Loucy (cell line): Measurements from ENCODE around the gene PLAAT3.

Source experiments
- H2AFZ ChIP-seq: fragments of 200-600 bp; sonication (generic); 2 replicates; pipeline ENCODE4 v1.6.0; 2016; ENCODE audit warnings: antibody characterized with exemption, mild to moderate bottlenecking, low read length, moderate library complexity
- H3F3A ChIP-seq: fragments of 200-600 bp; 2 replicates; pipeline ENCODE4 v1.6.0; 2016; ENCODE audit warnings: antibody characterized with exemption, low read depth, mild to moderate bottlenecking
- H3K27me3 ChIP-seq: fragments of 200-600 bp; sonication (generic); 2 replicates; pipeline ENCODE4 v1.6.1; 2014; ENCODE audit warnings: low read length, mild to moderate bottlenecking; ENCODE audit not compliant: insufficient read depth, poor library complexity, severe bottlenecking
- H3K36me3 ChIP-seq: fragments of 200-600 bp; sonication (generic); 2 replicates; pipeline ENCODE4 v1.6.1; 2016; ENCODE audit warnings: low read length; ENCODE audit not compliant: insufficient read depth
- H3K4me1 ChIP-seq: fragments of 200-600 bp; sonication (generic); 2 replicates; pipeline ENCODE4 v1.5.1; 2014; ENCODE audit warnings: low read length, mild to moderate bottlenecking; ENCODE audit not compliant: insufficient read depth, poor library complexity, severe bottlenecking
- H3K4me2 ChIP-seq: fragments of 200-600 bp; sonication (generic); 2 replicates; pipeline ENCODE4 v1.6.0; 2014; ENCODE audit warnings: antibody characterized with exemption, low read length, low read depth, mild to moderate bottlenecking; ENCODE audit not compliant: poor library complexity, severe bottlenecking
- H3K4me3 ChIP-seq: fragments of 200-600 bp; sonication (generic); 2 replicates; pipeline ENCODE4 v1.5.1; 2014; ENCODE audit warnings: low read length, mild to moderate bottlenecking, mixed read lengths; ENCODE audit not compliant: poor library complexity, severe bottlenecking
- H3K79me2 ChIP-seq: fragments of 200-600 bp; sonication (generic); 2 replicates; pipeline ENCODE4 v1.6.1; 2014; ENCODE audit warnings: low read length; ENCODE audit not compliant: insufficient read depth
- H3K9ac ChIP-seq: fragments of 200-600 bp; sonication (generic); 2 replicates; pipeline ENCODE4 v1.6.0; 2014; ENCODE audit warnings: mild to moderate bottlenecking, low read depth, low read length, moderate library complexity; ENCODE audit not compliant: poor library complexity, severe bottlenecking
- H3K9me2 ChIP-seq: fragments of 200-600 bp; sonication (generic); replicated peaks from 2 replicates; pipeline ENCODE4 v1.6.1; 2016; ENCODE audit warnings: low read depth, low read length, mixed read lengths
- H3K9me3 ChIP-seq: fragments of 200-600 bp; sonication (generic); 2 replicates; pipeline ENCODE4 v1.6.1; 2014; ENCODE audit warnings: mild to moderate bottlenecking, antibody characterized with exemption, low read length, low read depth; ENCODE audit not compliant: insufficient read depth
- H4K20me1 ChIP-seq: fragments of 200-600 bp; sonication (generic); 2 replicates; pipeline ENCODE4 v1.6.0; 2014; ENCODE audit warnings: antibody characterized with exemption, low read length, mild to moderate bottlenecking; ENCODE audit not compliant: insufficient read depth, poor library complexity, severe bottlenecking
- EZH2phosphoT487 ChIP-seq: fragments of 200-600 bp; IDR thresholded peaks from 2 replicates; pipeline ENCODE4 v1.6.1; 2018; ENCODE audit warnings: antibody characterized with exemption, mild to moderate bottlenecking, moderate library complexity, borderline replicate concordance
- TF ChIP-seq, protein P1 (sequence below): fragments of 200-600 bp; sonication (generic); conservative IDR thresholded peaks from 2 replicates; pipeline ENCODE4 v1.5.1; 2014; ENCODE audit warnings: mild to moderate bottlenecking, antibody characterized with exemption, low read length

The PLAAT3 gene

DNA sequence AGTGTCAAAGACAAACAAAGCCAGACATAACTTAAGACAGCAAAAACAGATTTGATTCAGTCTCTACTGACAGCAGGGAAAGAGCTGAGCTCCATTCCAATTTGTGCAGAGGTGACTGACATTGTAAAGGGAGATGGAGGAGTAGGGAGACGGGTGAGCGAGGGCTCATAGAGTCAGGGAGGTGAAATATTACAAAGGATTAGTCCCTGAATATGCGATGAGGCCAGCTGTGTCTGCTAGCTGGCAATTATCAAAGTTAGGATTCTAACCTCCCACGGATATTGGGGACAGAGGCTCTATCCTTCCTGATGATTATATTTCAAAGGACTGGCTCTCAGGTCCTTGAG, 59.4 kb downstream of the PLAAT3 start:
- Histone ChIP-seq H3K4me1 (peaks cover 81% of the 10 kb centered on the region), H3K27me3 (no peaks in the 10 kb centered on the region), H3K4me3 (no peak overlapping the region), H3K79me2 (no peaks in the 10 kb centered on the region), H4K20me1 (no peaks in the 10 kb centered on the region), H3K9ac (peak overlapping the region; percentile 64), H3F3A (peaks cover 5% of the 10 kb centered on the region; the same call in 1 of the 2 replicates), H2AFZ (no peak overlapping the region), H3K36me3 (no peaks in the 10 kb centered on the region), H3K9me3 (no peaks in the 10 kb centered on the region), H3K9me2 (no peaks in the 10 kb centered on the region), H3K4me2 (peak overlapping the region; percentile 79)
- TF ChIP-seq EZH2phosphoT487, result no peak
- TF ChIP-seq, protein P1, sequence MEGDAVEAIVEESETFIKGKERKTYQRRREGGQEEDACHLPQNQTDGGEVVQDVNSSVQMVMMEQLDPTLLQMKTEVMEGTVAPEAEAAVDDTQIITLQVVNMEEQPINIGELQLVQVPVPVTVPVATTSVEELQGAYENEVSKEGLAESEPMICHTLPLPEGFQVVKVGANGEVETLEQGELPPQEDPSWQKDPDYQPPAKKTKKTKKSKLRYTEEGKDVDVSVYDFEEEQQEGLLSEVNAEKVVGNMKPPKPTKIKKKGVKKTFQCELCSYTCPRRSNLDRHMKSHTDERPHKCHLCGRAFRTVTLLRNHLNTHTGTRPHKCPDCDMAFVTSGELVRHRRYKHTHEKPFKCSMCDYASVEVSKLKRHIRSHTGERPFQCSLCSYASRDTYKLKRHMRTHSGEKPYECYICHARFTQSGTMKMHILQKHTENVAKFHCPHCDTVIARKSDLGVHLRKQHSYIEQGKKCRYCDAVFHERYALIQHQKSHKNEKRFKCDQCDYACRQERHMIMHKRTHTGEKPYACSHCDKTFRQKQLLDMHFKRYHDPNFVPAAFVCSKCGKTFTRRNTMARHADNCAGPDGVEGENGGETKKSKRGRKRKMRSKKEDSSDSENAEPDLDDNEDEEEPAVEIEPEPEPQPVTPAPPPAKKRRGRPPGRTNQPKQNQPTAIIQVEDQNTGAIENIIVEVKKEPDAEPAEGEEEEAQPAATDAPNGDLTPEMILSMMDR, result no peak

DNA sequence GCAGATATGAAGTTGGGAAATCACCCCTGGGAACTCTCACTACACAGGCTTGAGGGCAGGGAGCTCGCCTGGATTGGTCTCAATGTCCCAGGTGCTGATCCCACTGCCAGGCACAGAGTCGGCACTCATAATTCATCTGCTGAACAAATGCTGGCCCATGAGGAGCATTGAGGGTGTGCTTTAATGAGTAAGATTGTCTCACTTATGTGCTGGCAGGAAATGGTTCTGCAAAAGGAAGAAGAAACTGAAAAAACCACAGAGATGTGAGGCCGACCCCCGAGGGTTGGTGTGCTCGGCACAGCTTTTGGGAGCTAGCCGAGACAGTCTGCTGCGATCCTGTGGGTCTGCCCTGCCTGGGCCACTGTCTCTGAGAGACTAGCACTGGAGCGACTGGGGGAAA, 60.5 kb downstream of the PLAAT3 start:
- peak overlapping the region; percentile 64 for H3K9ac ChIP-seq
- no peaks in the 10 kb centered on the region for H4K20me1 ChIP-seq
- H3K9me2 ChIP-seq, result no peaks in the 10 kb centered on the region
- H3K36me3 ChIP-seq, result no peaks in the 10 kb centered on the region
- no peaks in the 10 kb centered on the region for H3K9me3 ChIP-seq
- H3K79me2 ChIP-seq, result no peaks in the 10 kb centered on the region
- peak overlapping the region; percentile 24; the same call in 1 of the 2 replicates for H2AFZ ChIP-seq
- peaks cover 70% of the 10 kb centered on the region for H3K4me1 ChIP-seq
- no peaks in the 10 kb centered on the region for H3K27me3 ChIP-seq
- H3F3A ChIP-seq, result peaks cover 5% of the 10 kb centered on the region; the same call in 1 of the 2 replicates
- H3K4me2 ChIP-seq, result peak overlapping the region; percentile 79
- no peak for TF ChIP-seq EZH2phosphoT487
- TF ChIP-seq, protein P1, result no peak
- peak overlapping the region; percentile 61 for H3K4me3 ChIP-seq

DNA sequence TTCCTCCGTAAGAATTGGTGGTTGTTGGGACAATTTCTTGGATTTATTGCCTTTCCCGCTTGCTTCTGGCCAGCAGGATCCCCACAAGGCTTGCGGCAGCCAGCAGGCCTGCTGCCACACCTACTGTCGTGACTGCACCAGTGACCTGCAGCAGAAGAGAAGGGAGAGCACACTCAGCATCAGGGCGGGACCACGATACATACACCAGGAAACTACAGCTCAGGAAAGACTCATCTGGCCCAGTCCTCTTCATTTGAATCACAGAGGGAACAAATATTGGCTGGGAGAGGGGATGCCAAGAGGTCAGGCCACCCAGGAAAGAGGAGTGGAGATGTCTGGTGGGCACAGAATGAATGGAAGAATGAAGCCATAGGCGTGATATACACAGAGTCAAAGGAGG, 61.3 kb downstream of the PLAAT3 start:
- Histone ChIP-seq H3K9ac (peak overlapping the region; percentile 64), H3K4me2 (peak overlapping the region; percentile 79), H3K9me2 (no peaks in the 10 kb centered on the region), H3K4me3 (peak overlapping the region; percentile 61), H3K79me2 (no peaks in the 10 kb centered on the region), H3F3A (peaks cover 5% of the 10 kb centered on the region; the same call in 1 of the 2 replicates), H2AFZ (no peak overlapping the region), H3K27me3 (no peaks in the 10 kb centered on the region), H4K20me1 (no peaks in the 10 kb centered on the region), H3K9me3 (no peaks in the 10 kb centered on the region), H3K4me1 (peaks cover 62% of the 10 kb centered on the region), H3K36me3 (no peaks in the 10 kb centered on the region)
- TF ChIP-seq, protein P1, result no peak
- TF ChIP-seq EZH2phosphoT487, result no peak
